Karpas-422 (cell line): ENCODE measurements around the gene CBR3. TPM values are rescaled to one million over a fixed set of nuclear protein-coding genes. Genes with fewer than 3 reads are reported as not detected.
A peak's percentile ranks its signal among the peaks of the same experiment; 100 is the strongest.
"Not testable (repeated sequence)": the region's sequence is repeated elsewhere in the genome, so short reads cannot be mapped to it uniquely, and the experiment has no call there.

Experiments used
- DNase-seq: peaks from one replicate; pipeline ENCODE4 v3.0.0-alpha.2; 2015
- H2AFZ ChIP-seq: fragments of 200-600 bp; sonication (generic); 2 replicates; pipeline ENCODE4 v1.6.1; 2014; ENCODE audit warnings: antibody characterized with exemption, low read length, mixed read lengths
- H3K27ac ChIP-seq: fragments of 200-600 bp; sonication (generic); 2 replicates; pipeline ENCODE4 v1.5.1; 2014; ENCODE audit warnings: mild to moderate bottlenecking, low read length, moderate library complexity
- H3K27me3 ChIP-seq: fragments of 200-600 bp; sonication (generic); 2 replicates; pipeline ENCODE4 v1.6.1; 2014; ENCODE audit warnings: low read length, mixed read lengths
- H3K36me3 ChIP-seq: fragments of 200-600 bp; sonication (generic); 2 replicates; pipeline ENCODE4 v1.6.1; 2014; ENCODE audit warnings: low read length, mixed read lengths; ENCODE audit not compliant: insufficient read depth
- H3K4me1 ChIP-seq: fragments of 200-600 bp; sonication (generic); 2 replicates; pipeline ENCODE4 v1.6.1; 2014; ENCODE audit warnings: mild to moderate bottlenecking, low read length, mixed read lengths
- H3K4me2 ChIP-seq: fragments of 200-600 bp; sonication (generic); 2 replicates; pipeline ENCODE4 v1.6.1; 2014; ENCODE audit warnings: low read length, low read depth, mild to moderate bottlenecking; ENCODE audit not compliant: poor library complexity, severe bottlenecking
- H3K4me3 ChIP-seq: fragments of 200-600 bp; sonication (generic); 2 replicates; pipeline ENCODE4 v1.5.1; 2014; ENCODE audit warnings: mild to moderate bottlenecking, antibody characterized with exemption, low read length, mixed read lengths
- H3K79me2 ChIP-seq: fragments of 200-600 bp; sonication (generic); 2 replicates; pipeline ENCODE4 v1.6.1; 2014; ENCODE audit warnings: mild to moderate bottlenecking, low read length, mixed read lengths
- H3K9ac ChIP-seq: fragments of 200-600 bp; sonication (generic); 2 replicates; pipeline ENCODE4 v1.6.0; 2014; ENCODE audit warnings: low read length
- H3K9me2 ChIP-seq: fragments of 200-600 bp; sonication (generic), shearing (Covaris generic); replicated peaks from 2 replicates; pipeline ENCODE4 v1.6.0; 2014; ENCODE audit warnings: mild to moderate bottlenecking, low read length, moderate library complexity; ENCODE audit not compliant: insufficient read depth
- H3K9me3 ChIP-seq: fragments of 300-700, 200-600 bp; sonication (generic); 2 replicates; pipeline ENCODE4 v1.6.1; 2014; ENCODE audit warnings: low read length, mixed read lengths
- H4K20me1 ChIP-seq: fragments of 200-600 bp; sonication (generic); 2 replicates; pipeline ENCODE4 v1.6.1; 2014; ENCODE audit warnings: mild to moderate bottlenecking, antibody characterized with exemption, low read length, low read depth; ENCODE audit not compliant: insufficient read depth
- total RNA-seq: library from RNA; depleted of rRNA; stranded (reverse); fragments of >200 nt; shearing (Covaris generic); gene quantifications from 2 replicates; pipeline ENCODE4 v1.2.3, GENCODE V29; 2014; ENCODE audit warnings: low replicate concordance

Gene CBR3
- total RNA-seq, 1 experiment from 2014 or later: not detected

DNA sequence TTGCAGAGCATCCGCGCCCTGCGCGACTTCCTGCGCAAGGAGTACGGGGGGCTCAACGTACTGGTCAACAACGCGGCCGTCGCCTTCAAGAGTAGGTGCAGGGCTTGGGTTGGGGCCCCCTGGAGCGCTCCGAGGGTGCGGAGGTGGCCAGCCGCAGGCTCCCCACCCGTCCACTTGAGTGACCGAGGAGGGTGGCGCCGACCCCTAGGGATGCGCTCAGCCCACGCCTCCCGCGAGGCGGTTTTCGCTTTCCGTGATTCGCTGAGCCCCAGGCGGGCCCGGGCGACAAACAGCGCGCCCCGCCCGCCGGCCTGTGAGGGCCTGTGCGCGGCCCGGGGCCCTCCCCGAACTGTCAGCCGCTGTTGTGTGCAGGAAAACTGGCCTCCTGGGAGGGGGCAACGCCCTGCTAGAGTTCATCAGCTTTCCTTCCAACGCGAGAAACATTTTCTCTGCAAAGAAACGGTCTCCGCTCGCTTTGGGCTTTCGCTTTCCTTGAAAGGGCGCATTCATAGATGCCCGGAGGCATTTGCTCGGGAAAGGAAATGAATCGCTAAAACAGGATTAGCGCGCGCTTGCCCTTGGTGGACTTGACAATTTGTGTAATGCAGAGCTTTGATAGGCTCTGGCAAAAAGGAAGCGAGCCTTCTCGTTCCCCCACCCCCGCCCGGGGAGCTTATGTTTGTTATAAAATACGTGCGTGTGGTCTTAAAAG lies 668 bp downstream of the CBR3 start:
- Histone ChIP-seq H3K4me2 (no peak overlapping the region), H3K36me3 (no peaks in the 10 kb centered on the region), H3K9me3 (no peaks in the 10 kb centered on the region), H3K27me3 (no peaks in the 10 kb centered on the region), H2AFZ (no peak overlapping the region), H3K27ac (no peak overlapping the region), H3K4me3 (no peak overlapping the region), H4K20me1 (no peaks in the 10 kb centered on the region), H3K4me1 (no peaks in the 10 kb centered on the region), H3K79me2 (no peaks in the 10 kb centered on the region), H3K9me2 (no peaks in the 10 kb centered on the region), H3K9ac (no peak overlapping the region)
- DNase-seq: no peak

DNA sequence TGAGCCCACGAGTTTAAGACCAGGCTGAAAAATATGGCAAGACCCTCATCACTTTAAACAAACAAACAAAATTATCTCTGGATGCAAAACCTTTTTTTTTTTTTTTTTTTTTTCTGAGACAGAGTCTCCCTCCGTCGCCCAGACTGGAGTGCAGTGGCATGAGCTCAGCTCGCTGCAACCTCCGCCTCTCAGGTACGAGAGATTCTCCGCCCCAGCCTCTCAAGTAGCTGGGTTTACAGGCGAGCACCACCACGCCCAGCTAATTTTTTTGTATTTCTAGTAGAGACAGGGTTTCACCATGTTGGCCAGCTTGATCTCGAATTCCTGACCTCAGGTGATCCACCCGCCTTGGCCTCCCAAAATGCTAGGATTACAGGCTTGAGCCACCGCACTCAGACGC lies 4.9 kb downstream of the CBR3 start:
- H3K4me1 ChIP-seq, DNase-seq, H2AFZ ChIP-seq, H4K20me1 ChIP-seq, H3K4me3 ChIP-seq, H3K9me3 ChIP-seq, H3K27me3 ChIP-seq, H3K9me2 ChIP-seq, H3K4me2 ChIP-seq, H3K27ac ChIP-seq, H3K36me3 ChIP-seq, H3K9ac ChIP-seq, H3K79me2 ChIP-seq: not testable (repeated sequence)

DNA sequence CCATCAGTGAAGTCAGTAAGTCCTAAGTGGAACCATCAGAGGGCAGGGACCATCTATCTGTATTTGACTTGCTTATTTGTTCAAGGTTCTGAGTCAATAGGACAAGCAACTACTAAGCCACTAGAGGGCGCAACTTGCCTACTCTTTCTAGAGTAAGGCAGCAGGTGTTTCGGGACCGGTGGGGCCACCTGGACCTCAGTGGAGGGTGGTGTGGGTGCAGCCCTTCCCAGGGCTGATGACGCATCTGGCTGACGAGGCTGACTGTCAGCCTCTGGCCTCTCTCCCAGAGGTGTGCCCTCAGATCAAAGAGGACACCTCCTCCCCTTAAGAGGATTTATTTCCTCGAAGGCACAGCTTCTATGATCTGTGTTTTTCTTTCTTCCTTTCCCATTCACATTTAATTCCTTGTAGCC lies 6.6 kb downstream of the CBR3 start:
- peak; percentile 95 for DNase-seq
- no peaks in the 10 kb centered on the region for H3K36me3 ChIP-seq
- no peak overlapping the region for H3K27ac ChIP-seq
- H3K4me1 ChIP-seq: no peaks in the 10 kb centered on the region
- no peak overlapping the region for H3K4me3 ChIP-seq
- no peak overlapping the region for H3K9ac ChIP-seq
- no peaks in the 10 kb centered on the region for H4K20me1 ChIP-seq
- no peaks in the 10 kb centered on the region for H3K79me2 ChIP-seq
- no peaks in the 10 kb centered on the region for H3K9me2 ChIP-seq
- no peaks in the 10 kb centered on the region for H3K9me3 ChIP-seq
- H3K27me3 ChIP-seq: no peaks in the 10 kb centered on the region
- no peak overlapping the region for H3K4me2 ChIP-seq
- no peak overlapping the region for H2AFZ ChIP-seq

DNA sequence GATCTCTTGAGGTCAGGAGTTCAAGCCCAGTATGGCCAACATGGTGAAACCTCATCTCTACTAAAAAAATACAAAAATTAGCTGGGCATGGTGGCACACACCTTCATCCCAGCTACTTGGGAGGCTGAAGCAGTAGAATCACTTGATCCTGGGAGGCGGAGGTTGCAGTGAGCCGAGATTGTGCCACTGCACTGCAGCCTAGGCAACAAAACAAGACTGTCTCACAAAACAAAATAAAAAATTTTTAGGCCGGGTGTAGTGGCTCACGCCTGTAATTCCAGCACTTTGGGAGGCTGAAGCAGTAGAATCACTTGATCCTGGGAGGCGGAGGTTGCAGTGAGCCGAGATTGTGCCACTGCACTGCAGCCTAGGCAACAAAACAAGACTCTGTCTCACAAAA lies 9.4 kb downstream of the CBR3 start:
- not testable (repeated sequence) for DNase-seq, H3K36me3 ChIP-seq, H3K9me2 ChIP-seq, H3K9ac ChIP-seq, H3K79me2 ChIP-seq, H3K4me3 ChIP-seq, H3K4me1 ChIP-seq, H3K9me3 ChIP-seq, H4K20me1 ChIP-seq, H3K27ac ChIP-seq, H2AFZ ChIP-seq, H3K4me2 ChIP-seq, H3K27me3 ChIP-seq

DNA sequence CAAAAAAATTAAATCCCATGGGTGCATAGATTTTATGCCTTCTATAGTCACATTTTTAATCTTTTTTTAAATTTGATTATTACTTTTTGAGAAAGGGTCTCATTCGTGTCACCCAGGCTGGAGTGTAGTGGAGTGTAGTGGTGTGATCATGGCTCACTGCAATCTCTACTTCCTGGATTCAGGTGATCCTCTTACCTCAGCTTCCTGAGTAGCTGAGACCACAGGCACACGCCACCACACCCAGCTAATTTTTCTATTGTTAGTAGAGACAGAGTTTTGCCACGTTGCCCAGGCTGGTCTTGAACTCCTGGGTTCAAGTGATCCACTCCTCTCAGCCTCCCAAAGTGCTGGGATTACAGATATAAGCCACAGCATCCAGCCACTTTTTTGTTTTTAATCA lies 10.4 kb downstream of the CBR3 start:
- Histone ChIP-seq H2AFZ (no peak overlapping the region), H3K36me3 (no peaks in the 10 kb centered on the region), H3K4me1 (peaks cover 6% of the 10 kb centered on the region), H3K4me2 (no peak overlapping the region), H3K4me3 (no peak overlapping the region), H3K79me2 (no peaks in the 10 kb centered on the region), H3K27me3 (no peaks in the 10 kb centered on the region), H3K9me2 (no peaks in the 10 kb centered on the region), H4K20me1 (no peaks in the 10 kb centered on the region), H3K9me3 (no peaks in the 10 kb centered on the region), H3K27ac (no peak overlapping the region), H3K9ac (no peak overlapping the region)
- DNase-seq: no peak

DNA sequence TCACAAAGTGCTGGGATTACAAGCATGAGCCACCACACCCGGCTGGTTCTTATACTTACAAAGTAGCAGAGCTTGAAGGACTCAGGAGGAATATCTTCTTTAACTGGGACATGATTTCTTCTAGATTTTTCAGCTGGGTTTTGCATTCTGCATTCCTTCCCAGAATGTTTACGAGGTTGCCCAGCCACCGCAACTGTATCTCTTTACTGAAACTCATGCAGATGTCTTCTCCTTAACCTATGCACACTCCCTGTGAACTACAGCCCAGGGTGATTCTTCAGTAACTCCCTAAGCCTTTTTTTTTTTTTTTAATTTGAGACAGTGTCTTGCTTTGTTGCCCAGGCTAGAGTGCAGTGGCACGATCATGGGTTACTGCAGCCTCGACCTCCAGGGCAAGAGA lies 13.0 kb downstream of the CBR3 start:
- Histone ChIP-seq H3K36me3 (no peaks in the 10 kb centered on the region), H3K4me2 (no peak overlapping the region), H4K20me1 (no peaks in the 10 kb centered on the region), H2AFZ (no peak overlapping the region), H3K79me2 (no peaks in the 10 kb centered on the region), H3K9me2 (no peaks in the 10 kb centered on the region), H3K27ac (no peak overlapping the region), H3K9me3 (no peaks in the 10 kb centered on the region), H3K9ac (no peak overlapping the region), H3K4me1 (peaks cover 13% of the 10 kb centered on the region), H3K27me3 (no peaks in the 10 kb centered on the region), H3K4me3 (no peak overlapping the region)
- DNase-seq: no peak

DNA sequence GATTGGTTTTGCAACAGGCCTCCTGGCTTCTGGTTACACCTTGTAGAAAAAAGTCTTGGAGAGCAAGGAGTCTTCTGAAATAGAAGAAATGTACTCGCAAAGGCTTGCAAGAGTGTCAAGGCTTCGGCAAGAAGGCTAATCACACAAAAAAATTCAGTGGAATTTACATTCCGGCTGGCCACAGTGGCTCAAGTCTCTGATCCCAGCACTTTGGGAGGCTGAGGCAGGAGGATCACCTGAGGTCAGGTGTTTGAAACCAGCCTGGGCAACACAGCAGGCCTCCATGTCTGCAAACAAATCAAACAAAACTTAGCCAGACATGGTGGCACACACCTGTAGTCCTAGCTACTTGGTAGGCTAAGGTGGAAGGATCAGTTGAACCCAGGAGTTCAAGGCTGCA lies 14.0 kb downstream of the CBR3 start:
- Histone ChIP-seq H3K36me3 (no peaks in the 10 kb centered on the region), H3K27me3 (no peaks in the 10 kb centered on the region), H3K4me1 (peaks cover 13% of the 10 kb centered on the region), H2AFZ (no peak overlapping the region), H3K4me2 (no peak overlapping the region), H3K27ac (no peak overlapping the region), H3K9ac (no peak overlapping the region), H4K20me1 (no peaks in the 10 kb centered on the region), H3K9me3 (no peaks in the 10 kb centered on the region), H3K4me3 (no peak overlapping the region), H3K79me2 (no peaks in the 10 kb centered on the region), H3K9me2 (no peaks in the 10 kb centered on the region)
- DNase-seq: no peak

DNA sequence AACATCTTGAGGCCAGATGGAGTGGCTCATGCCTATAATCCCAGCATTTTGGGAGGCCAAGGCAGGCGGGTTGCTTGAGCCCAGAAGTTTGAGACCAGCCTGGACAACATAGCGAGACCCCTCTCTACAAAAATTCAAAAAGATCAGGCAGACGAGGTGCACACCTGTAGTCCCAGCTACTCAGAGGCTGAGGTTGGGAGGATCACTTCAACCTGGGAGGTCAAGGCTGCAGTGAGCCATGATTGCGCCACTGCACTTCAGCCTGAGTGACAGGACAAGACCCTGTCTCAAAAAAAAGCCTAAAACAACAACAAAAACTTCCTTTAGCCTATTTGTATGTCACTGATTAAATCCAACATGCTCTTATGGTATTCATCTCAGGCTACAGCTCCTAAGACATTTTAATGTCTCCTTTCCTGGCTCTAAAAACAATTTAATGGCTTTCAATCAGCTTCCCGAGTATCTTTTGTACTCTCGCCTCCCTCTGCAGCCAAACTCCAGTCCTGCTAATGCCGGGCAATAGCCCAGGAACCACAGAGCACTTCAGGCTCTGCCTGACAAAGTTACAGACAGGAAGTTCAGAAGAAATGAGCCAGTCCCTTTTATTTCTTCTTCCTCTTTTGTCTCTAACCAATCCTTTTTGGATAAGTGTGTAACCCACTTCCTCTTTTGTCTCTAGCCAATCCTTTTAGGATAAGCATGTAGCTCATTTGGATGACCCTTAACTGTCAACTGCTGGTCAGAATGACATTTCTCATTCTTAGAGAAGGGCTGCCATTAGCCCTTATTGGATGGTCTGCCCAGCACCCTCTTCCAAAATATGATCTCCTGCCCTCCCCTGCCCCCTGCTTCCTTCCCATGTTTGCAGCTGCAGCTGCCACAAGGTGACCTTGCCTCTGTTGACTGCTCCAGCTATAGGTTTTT lies 15.2 kb downstream of the CBR3 start:
- H3K4me1 ChIP-seq: peaks cover 13% of the 10 kb centered on the region
- peak overlapping the region; percentile 84 for H2AFZ ChIP-seq
- H3K9me2 ChIP-seq: no peaks in the 10 kb centered on the region
- H4K20me1 ChIP-seq: no peaks in the 10 kb centered on the region
- no peaks in the 10 kb centered on the region for H3K9me3 ChIP-seq
- H3K36me3 ChIP-seq: no peaks in the 10 kb centered on the region
- no peak overlapping the region for H3K4me3 ChIP-seq
- H3K9ac ChIP-seq: no peak overlapping the region; the same call in 1 of the 2 replicates
- H3K27ac ChIP-seq: no peak overlapping the region
- H3K27me3 ChIP-seq: no peaks in the 10 kb centered on the region
- H3K79me2 ChIP-seq: no peaks in the 10 kb centered on the region
- peak; percentile 87 for DNase-seq
- H3K4me2 ChIP-seq: peak overlapping the region; percentile 39
